A673 (cell line): ENCODE results near the gene IGSF21.

Source experiments
- CTCF ChIP-seq: fragments of 300-800, 200-600 bp; sonication (generic); conservative IDR thresholded peaks from 2 replicates; pipeline ENCODE4 v1.5.1; 2017; ENCODE audit warnings: low read depth, mild to moderate bottlenecking, antibody characterized with exemption, low read length, moderate library complexity, mixed read lengths
- EZH2 ChIP-seq: fragments of 200-600 bp; sonication (generic); IDR thresholded peaks from 2 replicates; pipeline ENCODE4 v1.6.1; 2017; ENCODE audit warnings: borderline replicate concordance, low read depth, mild to moderate bottlenecking, mixed read lengths, antibody characterized with exemption, low read length; ENCODE audit not compliant: poor library complexity, severe bottlenecking

DNA sequence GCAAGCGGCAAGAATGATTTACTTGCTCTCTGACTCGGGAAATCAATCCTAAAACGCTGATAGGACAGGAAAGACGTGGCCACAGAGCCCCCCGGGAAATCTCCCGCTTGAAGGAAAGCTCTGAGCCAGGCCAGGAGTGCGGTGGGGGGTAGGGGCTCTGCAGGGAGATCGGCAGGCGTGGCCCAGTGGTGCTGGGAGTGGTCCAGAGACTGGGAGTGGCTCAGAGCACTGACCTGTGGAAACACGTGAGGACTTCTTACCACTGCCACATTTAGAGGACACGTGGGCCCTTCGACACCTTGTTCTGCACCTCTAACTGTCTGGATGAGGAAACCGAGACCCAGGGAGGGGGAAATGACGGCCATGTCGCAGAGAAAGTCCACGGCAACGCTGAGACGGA is 243.1 kb downstream of the IGSF21 start:
- no peak for TF ChIP-seq CTCF
- TF ChIP-seq EZH2 = no peak
